GM21737 (cell line): ENCODE data around the gene MARK2.
A peak's percentile ranks its signal among the peaks of the same experiment; 100 is the strongest.
"Not testable (repeated sequence)": the region's sequence is repeated elsewhere in the genome, so short reads cannot be mapped to it uniquely, and the experiment has no call there.

Source experiments
- ATAC-seq: cut with Tn5 transposase; IDR thresholded peaks from one replicate; pipeline ENCODE4 v1.9.1; 2021; ENCODE audit warnings: mild to moderate bottlenecking, moderate library complexity; ENCODE audit not compliant: unreplicated experiment

The MARK2 gene

DNA sequence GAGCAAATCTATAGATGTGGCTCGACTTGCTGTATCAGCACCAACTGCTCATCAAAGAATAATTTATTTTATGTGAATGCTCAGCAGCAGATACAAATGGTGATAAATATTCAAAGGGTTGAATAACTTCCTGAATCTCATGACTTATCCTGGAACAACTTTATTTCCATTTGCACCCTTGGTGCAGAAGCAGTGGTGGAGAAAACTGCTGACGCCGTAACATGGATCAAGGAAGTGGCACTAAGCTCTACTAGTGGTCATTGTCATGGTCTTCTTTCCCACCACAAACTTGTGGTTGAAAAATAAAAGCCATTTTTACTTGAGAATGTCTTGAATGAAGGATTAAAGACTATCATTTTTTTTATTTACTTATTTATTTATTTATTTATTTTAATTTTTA lies 14.6 kb downstream of the MARK2 start:
- ATAC-seq: no peak

GRCh38 chr11:63854696-63855095 lies 15.8 kb downstream of the MARK2 start:
- no peak for ATAC-seq

DNA sequence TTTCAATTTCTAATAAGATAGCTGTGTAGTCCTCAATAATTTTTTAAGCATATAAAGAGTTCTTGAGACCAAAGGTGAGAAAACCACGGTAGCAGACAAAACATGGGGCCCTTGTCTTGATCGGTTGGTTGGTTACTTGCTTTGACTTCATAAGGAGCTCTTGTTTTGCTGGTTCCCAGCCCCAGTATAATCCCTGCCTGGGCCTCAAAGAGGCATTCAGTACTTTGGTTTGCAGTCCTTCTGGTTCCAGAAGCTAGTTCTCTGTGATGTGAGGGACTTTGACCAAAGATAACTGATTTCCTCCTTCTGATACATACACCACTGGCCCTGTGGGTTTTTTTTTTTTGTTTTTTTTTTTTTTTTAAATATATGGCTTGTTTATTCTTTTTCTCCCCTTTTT lies 17.1 kb downstream of the MARK2 start:
- no peak for ATAC-seq

DNA sequence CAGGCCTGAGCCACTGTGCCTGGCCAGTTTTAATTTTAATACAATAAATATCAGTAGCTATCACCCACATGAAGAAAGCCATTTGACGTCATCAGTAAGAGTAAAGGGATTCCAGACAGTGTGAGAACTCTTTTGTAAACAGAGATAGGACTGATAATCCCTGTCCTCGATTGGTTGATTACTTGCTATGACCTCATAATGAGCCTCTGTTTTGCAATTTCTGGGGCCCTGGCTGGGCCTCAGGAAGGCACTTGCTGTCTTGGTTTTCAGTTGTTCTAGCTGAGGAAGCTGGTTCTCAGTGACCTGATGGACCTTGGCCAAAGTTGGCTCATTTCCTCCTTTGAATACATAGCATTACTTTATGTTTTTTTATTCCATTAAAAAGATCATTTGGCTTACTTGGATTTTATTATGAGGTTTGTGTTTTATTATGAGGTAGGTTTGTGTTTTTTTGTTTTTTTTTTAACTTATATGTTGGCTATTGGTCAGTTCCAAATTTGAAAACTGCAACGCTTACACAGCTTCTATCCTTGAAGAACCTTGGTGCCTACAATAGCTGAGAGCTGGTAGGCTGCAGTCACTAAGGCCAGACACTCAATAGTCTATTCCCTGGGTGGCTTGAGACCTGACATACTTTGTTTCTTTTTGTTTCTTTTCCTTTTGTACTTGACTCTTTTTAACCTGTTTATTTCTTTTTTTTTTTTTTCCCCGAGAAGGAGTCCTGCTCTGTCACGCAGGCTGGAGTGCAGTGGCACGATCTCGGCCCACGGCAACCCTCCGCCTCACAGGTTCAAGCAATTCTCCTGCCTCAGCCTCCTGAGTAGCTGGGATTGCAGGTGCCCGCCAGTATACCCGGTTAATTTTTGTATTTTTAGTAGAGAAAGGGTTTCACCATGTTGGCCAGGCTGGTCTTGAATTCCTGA lies 20.0 kb downstream of the MARK2 start:
- no peak for ATAC-seq

GRCh38 chr11:63862923-63863322 lies 24.0 kb downstream of the MARK2 start:
- ATAC-seq: no peak

DNA sequence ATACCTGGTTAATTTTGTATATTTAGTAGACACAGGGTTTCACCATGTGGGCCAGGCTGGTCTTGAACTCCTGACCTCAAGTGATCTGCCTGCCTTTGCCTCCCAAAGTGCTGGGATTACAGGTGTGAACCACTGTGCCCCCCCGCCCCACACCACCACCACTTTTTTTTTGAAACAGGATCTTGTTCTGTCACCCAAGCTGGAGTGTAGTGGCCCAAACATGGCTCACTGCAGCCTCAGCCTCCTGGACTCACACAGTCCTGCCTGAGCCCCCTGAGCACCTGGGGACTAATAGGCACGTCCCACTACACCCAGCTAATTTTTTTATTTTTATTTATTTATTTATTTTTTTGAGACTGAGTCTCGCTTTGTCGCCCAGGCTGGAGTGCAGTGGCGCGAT lies 24.7 kb downstream of the MARK2 start:
- ATAC-seq: not testable (repeated sequence)

GRCh38 chr11:63866211-63866610 lies 27.3 kb downstream of the MARK2 start:
- peak; percentile 57 for ATAC-seq

DNA sequence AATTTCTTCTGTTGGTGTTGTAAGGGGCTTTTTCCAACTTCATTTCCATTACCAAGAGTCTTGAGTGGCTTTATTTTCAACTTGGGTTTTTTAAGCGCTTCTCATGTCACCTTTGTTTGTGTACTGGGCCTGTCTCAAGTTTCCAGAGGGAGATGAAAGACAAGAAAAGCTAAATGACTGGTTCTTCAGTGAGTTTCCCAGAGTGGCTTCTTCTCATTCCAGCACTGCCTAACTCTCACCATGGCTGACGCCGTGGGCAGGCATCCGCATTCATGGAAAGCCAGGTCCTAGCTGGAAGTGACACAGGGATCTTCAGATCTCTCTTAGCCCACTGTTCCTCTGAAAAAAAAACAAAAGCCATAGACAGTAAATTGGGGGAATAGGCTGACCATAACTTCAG lies 28.6 kb downstream of the MARK2 start:
- no peak for ATAC-seq

- no peak for ATAC-seq
These were observed 29.6 kb downstream of the MARK2 start for GRCh38 chr11:63868399-63869064.

DNA sequence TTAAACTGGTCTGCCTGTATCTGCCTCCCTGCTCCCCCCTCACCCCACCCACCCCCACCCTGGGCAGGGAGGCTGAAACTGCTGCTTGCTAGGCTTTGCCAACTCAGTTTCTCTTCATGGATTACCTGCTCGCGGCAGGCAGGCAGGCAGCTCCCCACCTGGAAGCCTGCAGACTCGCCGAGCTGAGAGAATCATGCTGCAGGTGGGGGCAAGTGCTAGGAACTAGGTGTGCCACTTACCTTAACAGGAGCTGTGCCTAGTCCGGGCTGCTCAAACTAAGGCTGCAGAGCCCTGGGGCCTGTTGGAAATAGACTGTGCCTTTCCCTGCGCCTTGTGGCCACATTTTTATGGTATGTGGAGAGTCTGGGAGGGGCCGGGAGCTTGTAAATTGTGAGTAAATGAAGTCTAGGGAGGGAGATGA lies 30.3 kb downstream of the MARK2 start:
- ATAC-seq: no peak

DNA sequence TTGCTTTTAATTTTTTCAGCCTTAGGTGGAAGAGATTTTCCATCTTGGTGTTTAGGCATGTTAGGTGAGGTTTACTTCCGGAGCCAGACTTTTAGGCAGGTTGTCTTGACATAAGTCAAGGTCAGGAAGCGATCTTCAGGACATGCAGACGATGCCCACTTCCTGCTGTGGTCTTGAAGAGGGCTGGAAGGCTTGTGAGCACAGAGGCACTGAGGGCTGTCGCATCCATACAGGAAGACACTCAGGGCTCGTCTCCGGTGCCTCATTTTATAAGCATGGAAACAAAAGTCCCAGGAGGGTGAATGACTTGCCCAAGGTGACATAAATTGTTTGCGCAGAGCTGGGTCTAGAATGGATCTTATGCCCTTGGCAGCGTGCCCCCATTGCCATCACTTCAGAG lies 30.8 kb downstream of the MARK2 start:
- ATAC-seq: no peak

- no peak for ATAC-seq
These were observed 31.6 kb downstream of the MARK2 start for GRCh38 chr11:63870351-63871140.

GRCh38 chr11:63871962-63872799 lies 33.3 kb downstream of the MARK2 start:
- peak; percentile 85 for ATAC-seq

DNA sequence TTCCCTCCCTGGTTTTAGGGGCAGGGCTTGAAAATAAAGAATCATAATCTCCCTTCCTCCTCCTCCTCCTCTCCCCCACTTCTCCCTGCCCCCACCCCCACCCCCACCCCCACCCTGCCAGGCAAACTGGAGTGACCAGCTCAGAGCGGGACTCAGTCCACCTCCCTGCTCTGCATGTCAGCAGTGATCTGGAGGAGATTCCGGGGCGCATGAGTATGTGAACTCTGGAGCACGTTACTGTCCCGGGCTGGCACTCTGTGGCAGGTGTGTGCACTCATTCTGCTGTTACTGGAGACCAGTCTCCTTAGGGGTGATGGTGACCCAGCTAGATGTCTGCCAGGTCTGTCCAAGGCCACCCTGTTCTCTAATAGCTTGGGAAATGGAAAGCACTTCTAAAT lies 33.9 kb downstream of the MARK2 start:
- ATAC-seq: no peak

- no peak for ATAC-seq
These were observed 34.4 kb downstream of the MARK2 start for GRCh38 chr11:63873311-63873710.

GRCh38 chr11:63874511-63874910 lies 35.6 kb downstream of the MARK2 start:
- no peak for ATAC-seq

GRCh38 chr11:63875506-63876065 lies 36.7 kb downstream of the MARK2 start:
- no peak for ATAC-seq

- ATAC-seq: no peak
These were observed 37.7 kb downstream of the MARK2 start for GRCh38 chr11:63876616-63877015.

- no peak for ATAC-seq
These were observed 38.8 kb downstream of the MARK2 start for GRCh38 chr11:63877658-63878241.
